Breast epithelium (tissue), 4 donors: ENCODE results near the gene KRT6B. TPM values are rescaled to one million over a fixed set of nuclear protein-coding genes. Genes with fewer than 3 reads are reported as not detected.

Experiments used
- DNase-seq, 2 donors: peaks; one replicate each; pipeline ENCODE4 v3.0.0-alpha.2; 2019; ENCODE audit warnings: low spot score in 2 of 2
- H3K27ac ChIP-seq, 2 donors: fragments of 200-600 bp; sonication (generic) in 1 of 2; one replicate each; pipeline ENCODE4 v1.5.1; 2016 to 2019; ENCODE audit warnings: mild to moderate bottlenecking in 1 of 2
- H3K27me3 ChIP-seq, 2 donors: fragments of 200-600 bp; sonication (generic) in 1 of 2; one replicate each; pipeline versions ENCODE4 v1.5.1 to v1.6.0; 2017 to 2019; ENCODE audit warnings: control low read depth in 1 of 2, mild to moderate bottlenecking in 1 of 2
- H3K36me3 ChIP-seq: fragments of 200-600 bp; one replicate; pipeline ENCODE4 v1.5.1; 2019
- H3K4me1 ChIP-seq, 2 donors: fragments of 200-600 bp; sonication (generic); one replicate each; pipeline ENCODE4 v1.5.1; 2016 to 2019; ENCODE audit warnings: control low read depth in 1 of 2
- H3K4me3 ChIP-seq, 3 donors: fragments of 200-600 bp; sonication (generic); 1 replicate in 2 of 3; 2 replicates in 1 of 3; pipeline ENCODE4 v1.5.1; 2016 to 2019; ENCODE audit warnings: mild to moderate bottlenecking in 3 of 3, moderate library complexity in 2 of 3
- H3K9me3 ChIP-seq, 2 donors: fragments of 200-600 bp; sonication (generic) in 1 of 2; one replicate each; pipeline ENCODE4 v1.5.1; 2016 to 2019; ENCODE audit warnings: control low read depth in 1 of 2
- CTCF ChIP-seq, 3 donors: fragments of 450-650 bp; IDR thresholded peaks; one replicate each; pipeline ENCODE4 v1.5.1; 2016 to 2017; ENCODE audit warnings: antibody characterized with exemption in 3 of 3, mild to moderate bottlenecking in 3 of 3, moderate library complexity in 3 of 3
- POLR2A ChIP-seq: fragments of 450-650 bp; IDR thresholded peaks from one replicate; pipeline ENCODE4 v1.6.1; 2016; ENCODE audit warnings: antibody characterized with exemption, mild to moderate bottlenecking, moderate library complexity
- POLR2AphosphoS5 ChIP-seq, 3 donors: sonication (generic); formaldehyde crosslinking; IDR thresholded peaks; one replicate each; pipeline ENCODE4 v1.6.1; 2017; ENCODE audit warnings: antibody characterized with exemption in 3 of 3
- intact Hi-C: fragments of 100-400 bp; cut with DNase I; formaldehyde crosslinking; loops from one replicate; pipeline ENCODE4 v1.15.1; 2023; ENCODE audit warnings: low total_unique reads
- total RNA-seq, 3 donors: library from RNA; depleted of rRNA; stranded (reverse); fragments of >200 nt; gene quantifications; one replicate each; pipeline ENCODE4 v1.1.0, GENCODE V29; 2016

KRT6B gene
- total RNA-seq, 3 donors from 2014 or later, result 42.0 to 69.2 TPM; not detected in 1

- H3K27me3 ChIP-seq, result no peaks in the 10 kb centered on the region
- intact Hi-C loops, result no loop called here
- no peaks in the 10 kb centered on the region for H3K9me3 ChIP-seq
- H3K27ac ChIP-seq, result no peak overlapping the region
- TF ChIP-seq POLR2AphosphoS5 (IDR thresholded peaks at IDR 0.05) (no peak), POLR2A (no peak), CTCF (IDR thresholded peaks at IDR 0.05) (no peak)
- no peaks in the 10 kb centered on the region for H3K36me3 ChIP-seq
- H3K4me3 ChIP-seq, result no peak overlapping the region
- H3K4me1 ChIP-seq, result no peaks in the 10 kb centered on the region
- no peak for DNase-seq
Measured at GRCh38 chr12:52477651-52478050, 25.7 kb upstream of the KRT6B start.

GRCh38 chr12:52474212-52474611, 22.3 kb upstream of the KRT6B start:
- intact Hi-C loops, result no loop called here

GRCh38 chr12:52473768-52474167, 21.8 kb upstream of the KRT6B start, which contains the start of gene KRT6C:
KRT6C (minus strand) TSS chr12:52473805; CDS start chr12:52473737, 68 bp downstream.
- Histone ChIP-seq H3K27me3 (no peaks in the 10 kb centered on the region), H3K27ac (no peak within 1 kb of the TSS), H3K36me3 (no peaks in the 10 kb centered on the region), H3K9me3 (no peaks in the 10 kb centered on the region), H3K4me1 (no peaks in the 10 kb centered on the region), H3K4me3 (no peak within 1 kb of the TSS)
- intact Hi-C loops, result no loop called here
- DNase-seq, result no peak
- TF ChIP-seq POLR2AphosphoS5 (IDR thresholded peaks at IDR 0.05) (no peak), CTCF (IDR thresholded peaks at IDR 0.05) (no peak), POLR2A (no peak)

More at GRCh38 chr12:52474212-52474611, 22.3 kb upstream of the KRT6B start:
- H3K9me3 ChIP-seq, result no peaks in the 10 kb centered on the region
- H3K36me3 ChIP-seq, result no peaks in the 10 kb centered on the region
- no peak for DNase-seq
- H3K4me3 ChIP-seq, result no peak overlapping the region
- no peaks in the 10 kb centered on the region for H3K27me3 ChIP-seq
- H3K27ac ChIP-seq, result no peak overlapping the region
- no peak for TF ChIP-seq POLR2A
- TF ChIP-seq POLR2AphosphoS5 (IDR thresholded peaks at IDR 0.05), result no peak
- no peak for TF ChIP-seq CTCF (IDR thresholded peaks at IDR 0.05)
- H3K4me1 ChIP-seq, result no peaks in the 10 kb centered on the region

- Histone ChIP-seq H3K9me3 (no peaks in the 10 kb centered on the region), H3K27me3 (no peaks in the 10 kb centered on the region), H3K27ac (no peak overlapping the region), H3K4me1 (no peaks in the 10 kb centered on the region), H3K4me3 (no peak overlapping the region), H3K36me3 (no peaks in the 10 kb centered on the region)
- no peak for DNase-seq
- intact Hi-C loops, result no loop called here
- TF ChIP-seq POLR2AphosphoS5 (IDR thresholded peaks at IDR 0.05) (no peak), POLR2A (no peak), CTCF (IDR thresholded peaks at IDR 0.05) (no peak)
Measured at GRCh38 chr12:52469853-52470252, 17.9 kb upstream of the KRT6B start.

- H3K27me3 ChIP-seq, result no peaks in the 10 kb centered on the region
- H3K9me3 ChIP-seq, result no peaks in the 10 kb centered on the region
- H3K4me3 ChIP-seq, result no peak overlapping the region
- DNase-seq, result no peak
- intact Hi-C loops, result no loop called here
- no peaks in the 10 kb centered on the region for H3K36me3 ChIP-seq
- no peak overlapping the region for H3K27ac ChIP-seq
- H3K4me1 ChIP-seq, result no peaks in the 10 kb centered on the region
- TF ChIP-seq CTCF (IDR thresholded peaks at IDR 0.05) (no peak), POLR2AphosphoS5 (IDR thresholded peaks at IDR 0.05) (no peak), POLR2A (no peak)
Measured at GRCh38 chr12:52464897-52465296, 13.0 kb upstream of the KRT6B start.
